Large intestine (tissue), 12 donors: ENCODE data around the gene FRRS1. TPM values are rescaled to one million over a fixed set of nuclear protein-coding genes. Genes with fewer than 3 reads are reported as not detected.
A peak's percentile ranks its signal among the peaks of the same experiment; 100 is the strongest.
"Not testable (repeated sequence)": the region's sequence is repeated elsewhere in the genome, so short reads cannot be mapped to it uniquely, and the experiment has no call there.

Experiments used
- DNase-seq, 2 donors: peaks; one replicate each; pipeline versions ENCODE4 v3.0.0 to v3.0.0-alpha.2; 2013
- H3K27ac ChIP-seq: one replicate; pipeline ENCODE4 v1.5.1; 2013; ENCODE audit warnings: low read length
- H3K27me3 ChIP-seq: 2 replicates; pipeline ENCODE4 v1.6.1; 2013; ENCODE audit warnings: low read length; ENCODE audit not compliant: control insufficient read depth, insufficient read depth
- H3K36me3 ChIP-seq: 2 replicates; pipeline ENCODE4 v1.6.1; 2013; ENCODE audit warnings: low read length; ENCODE audit not compliant: control insufficient read depth, insufficient read depth
- H3K4me1 ChIP-seq: one replicate; pipeline ENCODE4 v1.6.1; 2013; ENCODE audit warnings: low read length; ENCODE audit not compliant: control insufficient read depth, insufficient read depth
- H3K4me3 ChIP-seq: one replicate; pipeline ENCODE4 v1.5.1; 2013; ENCODE audit warnings: low read length
- H3K9me3 ChIP-seq: one replicate; pipeline ENCODE4 v1.6.1; 2013; ENCODE audit warnings: mild to moderate bottlenecking, low read depth, low read length, moderate library complexity; ENCODE audit not compliant: control insufficient read depth
- WGBS: methylation state at CpG from one replicate; pipeline ENCODE4 v1.1.5; 2013; ENCODE audit warnings: low lambda C conversion rate; ENCODE audit not compliant: insufficient coverage; 5-methylcytosine and 5-hydroxymethylcytosine counted together
- long read RNA-seq, 11 donors: transcript quantifications; one replicate each; lab custom pipeline, GENCODE V29; 2026
- polyA plus RNA-seq: library from polyadenylated mRNA; unstranded; fragments of 120-200 nt; gene quantifications from one replicate; pipeline ENCODE4 v1.2.1, GENCODE V29; 2013

FRRS1 gene, protein sequence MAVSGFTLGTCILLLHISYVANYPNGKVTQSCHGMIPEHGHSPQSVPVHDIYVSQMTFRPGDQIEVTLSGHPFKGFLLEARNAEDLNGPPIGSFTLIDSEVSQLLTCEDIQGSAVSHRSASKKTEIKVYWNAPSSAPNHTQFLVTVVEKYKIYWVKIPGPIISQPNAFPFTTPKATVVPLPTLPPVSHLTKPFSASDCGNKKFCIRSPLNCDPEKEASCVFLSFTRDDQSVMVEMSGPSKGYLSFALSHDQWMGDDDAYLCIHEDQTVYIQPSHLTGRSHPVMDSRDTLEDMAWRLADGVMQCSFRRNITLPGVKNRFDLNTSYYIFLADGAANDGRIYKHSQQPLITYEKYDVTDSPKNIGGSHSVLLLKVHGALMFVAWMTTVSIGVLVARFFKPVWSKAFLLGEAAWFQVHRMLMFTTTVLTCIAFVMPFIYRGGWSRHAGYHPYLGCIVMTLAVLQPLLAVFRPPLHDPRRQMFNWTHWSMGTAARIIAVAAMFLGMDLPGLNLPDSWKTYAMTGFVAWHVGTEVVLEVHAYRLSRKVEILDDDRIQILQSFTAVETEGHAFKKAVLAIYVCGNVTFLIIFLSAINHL
- polyA plus RNA-seq = 6.2 TPM
- long read RNA-seq, donor 1 = 0 reads
- long read RNA-seq, donor 2 = 0 reads
- long read RNA-seq, donor 3 = 0 reads
- long read RNA-seq, donor 4 = 0 reads
- long read RNA-seq, donor 5 = 0 reads
- long read RNA-seq, donor 6, partial matches to known transcripts = 0 of 1 reads
- long read RNA-seq, donor 6, other reads (novel, unspliced or antisense) = 0 of 1 reads
- long read RNA-seq, donor 7 = 0 reads
- long read RNA-seq, donor 8, partial matches to known transcripts = 0 of 1 reads
- long read RNA-seq, donor 8, other reads (novel, unspliced or antisense) = 0 of 1 reads
- long read RNA-seq, donor 9, partial matches to known transcripts = 0 of 1 reads
- long read RNA-seq, donor 9, other reads (novel, unspliced or antisense) = 0 of 1 reads
- long read RNA-seq, donor 10 = 0 reads
- long read RNA-seq, donor 11, partial matches to known transcripts = 0 of 1 reads
- long read RNA-seq, donor 11, other reads (novel, unspliced or antisense) = 0 of 1 reads

DNA sequence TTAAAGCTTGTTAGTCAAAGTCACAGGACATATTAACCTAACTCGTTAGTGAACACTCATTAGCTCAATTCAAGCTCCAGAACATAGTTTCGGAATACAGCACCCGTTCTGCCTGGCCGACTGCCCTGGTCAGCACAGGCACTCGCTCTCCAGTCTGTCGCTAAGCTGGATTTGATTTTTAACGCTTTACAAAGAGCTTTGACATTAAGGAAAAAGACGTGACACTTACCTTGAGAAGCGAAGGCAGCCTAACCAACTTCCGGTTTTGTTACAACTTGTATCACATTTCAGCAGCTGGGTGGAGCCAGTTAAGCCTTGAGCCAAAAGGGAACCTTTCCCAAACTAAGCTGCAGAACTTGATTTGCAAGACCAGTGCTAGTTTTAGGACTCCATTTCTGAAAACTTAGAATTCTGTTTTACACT lies at the start of gene FRRS1:
TSS of gene FRRS1 (minus strand) at position 258 of the 423 bp plus-strand sequence. CDS start 17,867 bp downstream, outside the sequence.
- Histone ChIP-seq H3K9me3 (no peaks in the 10 kb centered on the region), H3K36me3 (no peaks in the 10 kb centered on the region), H3K27ac (peak within 1 kb of the TSS; percentile 62), H3K4me1 (no peaks in the 10 kb centered on the region), H3K27me3 (no peaks in the 10 kb centered on the region), H3K4me3 (peak within 1 kb of the TSS; percentile 54)
- 0% methylated on average over 1 of the region's 10 CpGs for WGBS
- DNase-seq = peak; percentile 37 to 80

DNA sequence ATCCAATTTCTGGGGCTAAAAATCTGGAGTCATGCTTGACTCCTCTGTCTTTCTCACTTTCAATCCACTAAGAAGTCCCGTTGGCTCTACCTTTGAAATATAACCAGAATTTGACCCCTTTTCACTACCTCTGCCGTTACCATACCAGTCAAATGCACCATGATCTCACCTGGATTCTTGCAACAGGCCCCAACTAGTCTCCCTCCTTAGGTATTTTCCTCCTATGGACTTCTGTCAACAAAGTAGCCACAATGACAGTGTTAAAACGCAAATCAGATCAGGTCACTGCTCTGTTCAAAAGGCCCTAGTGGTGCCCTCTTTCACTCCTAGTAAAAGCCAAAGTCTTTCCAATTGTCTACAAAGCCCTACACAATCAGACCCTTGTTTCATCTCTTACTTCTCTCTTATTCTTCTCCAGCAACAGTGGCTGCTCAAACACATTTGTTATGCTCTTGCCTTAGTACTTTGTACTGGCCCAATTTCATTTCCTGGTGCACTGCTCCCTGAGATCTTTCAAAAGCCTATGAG lies 48.0 kb upstream of the FRRS1 start:
- no peaks in the 10 kb centered on the region for H3K4me1 ChIP-seq

DNA sequence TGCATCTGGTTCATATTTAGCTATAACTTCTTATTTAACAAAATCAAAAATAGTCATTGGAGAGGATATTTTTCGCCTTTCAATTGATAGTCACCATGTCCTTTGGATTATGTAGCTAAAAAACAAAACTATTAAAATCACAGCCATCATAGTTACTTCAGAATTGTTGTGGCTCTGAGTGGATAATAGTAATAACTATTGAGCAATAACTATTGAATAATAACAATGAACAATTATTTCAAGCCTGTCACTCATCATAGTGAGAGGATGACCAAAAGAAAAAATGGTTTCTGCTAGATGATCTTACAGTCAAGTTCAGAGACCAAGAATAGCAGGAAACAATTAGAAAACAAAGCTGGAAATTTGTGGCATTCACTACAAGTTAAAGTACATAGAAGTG lies 45.3 kb upstream of the FRRS1 start:
- DNase-seq = no peak
- Histone ChIP-seq H3K9me3 (no peaks in the 10 kb centered on the region), H3K27ac (no peak overlapping the region), H3K4me3 (no peak overlapping the region), H3K36me3 (no peaks in the 10 kb centered on the region), H3K4me1 (no peaks in the 10 kb centered on the region), H3K27me3 (no peaks in the 10 kb centered on the region)
- WGBS = 100% methylated on average over 1 of the region's 1 CpG

More for the DNA sequence above, 48.0 kb upstream of the FRRS1 start:
- Histone ChIP-seq H3K4me3 (no peak overlapping the region), H3K9me3 (no peaks in the 10 kb centered on the region), H3K27ac (no peak overlapping the region), H3K36me3 (no peaks in the 10 kb centered on the region), H3K27me3 (no peaks in the 10 kb centered on the region)
- no peak for DNase-seq
- 100% methylated on average over 1 of the region's 3 CpGs for WGBS

DNA sequence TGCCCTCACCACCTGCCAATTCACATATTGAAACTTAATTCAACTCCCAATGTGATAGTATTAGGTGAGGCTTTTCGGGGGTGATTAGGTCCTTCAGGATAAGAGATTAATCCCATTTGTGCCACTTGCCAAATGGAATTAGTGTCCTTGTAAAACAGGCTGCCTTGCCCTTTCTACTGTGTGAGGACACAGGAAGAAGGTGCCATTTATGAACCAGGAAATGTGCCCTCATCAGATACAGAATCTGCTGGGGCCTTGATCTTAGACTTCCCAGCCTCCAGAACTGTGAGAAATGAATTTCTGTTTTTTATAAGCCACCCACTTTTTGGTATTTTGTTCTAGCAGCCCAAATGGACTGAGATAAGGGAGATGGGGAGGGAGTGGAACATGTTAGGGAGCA lies 44.6 kb upstream of the FRRS1 start:
- no peak overlapping the region for H3K27ac ChIP-seq
- H3K4me3 ChIP-seq = no peak overlapping the region
- no peaks in the 10 kb centered on the region for H3K36me3 ChIP-seq
- WGBS = no CpG with 5 or more reads among the region's 1 CpG
- H3K9me3 ChIP-seq = no peaks in the 10 kb centered on the region
- no peak for DNase-seq
- H3K4me1 ChIP-seq = no peaks in the 10 kb centered on the region
- no peaks in the 10 kb centered on the region for H3K27me3 ChIP-seq

DNA sequence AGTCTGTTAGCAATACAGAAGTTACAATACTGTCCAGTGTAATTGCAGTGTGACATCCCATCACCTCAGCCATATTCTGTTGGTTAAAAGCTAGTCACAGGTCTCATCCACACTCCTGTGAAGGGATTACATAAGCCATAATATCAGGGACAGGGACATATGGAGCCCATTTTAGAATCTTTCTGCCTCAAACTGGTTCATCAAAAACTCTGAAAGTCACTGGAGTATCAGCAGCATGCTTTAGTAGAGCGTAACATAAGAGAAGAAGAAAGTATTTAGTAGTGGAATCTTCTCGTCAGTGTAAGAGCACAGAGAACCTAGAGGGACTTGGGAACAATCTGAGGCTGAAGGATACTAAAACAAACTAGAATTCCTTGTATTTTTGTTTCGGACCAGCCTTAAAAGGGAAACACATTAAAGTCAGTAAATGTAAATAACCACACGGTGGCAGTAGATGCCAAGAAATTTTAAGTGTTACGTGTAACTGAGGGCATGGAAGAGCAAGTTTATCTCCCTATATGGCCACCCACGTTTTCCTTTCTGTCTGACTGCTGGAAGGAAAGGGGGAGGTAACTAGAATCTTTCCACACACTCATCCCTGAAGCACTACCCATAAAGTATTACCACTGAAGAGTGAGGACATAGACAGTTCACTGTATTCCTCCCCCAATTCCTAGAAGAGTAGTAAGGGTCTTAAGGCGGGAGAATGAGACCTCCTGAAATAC lies 42.1 kb upstream of the FRRS1 start:
- Histone ChIP-seq H3K4me1 (no peaks in the 10 kb centered on the region), H3K27ac (no peak overlapping the region), H3K4me3 (no peak overlapping the region), H3K27me3 (no peaks in the 10 kb centered on the region), H3K36me3 (no peaks in the 10 kb centered on the region), H3K9me3 (no peaks in the 10 kb centered on the region)
- no CpG with 5 or more reads among the region's 7 CpGs for WGBS
- DNase-seq = peak; percentile 72 to 82

DNA sequence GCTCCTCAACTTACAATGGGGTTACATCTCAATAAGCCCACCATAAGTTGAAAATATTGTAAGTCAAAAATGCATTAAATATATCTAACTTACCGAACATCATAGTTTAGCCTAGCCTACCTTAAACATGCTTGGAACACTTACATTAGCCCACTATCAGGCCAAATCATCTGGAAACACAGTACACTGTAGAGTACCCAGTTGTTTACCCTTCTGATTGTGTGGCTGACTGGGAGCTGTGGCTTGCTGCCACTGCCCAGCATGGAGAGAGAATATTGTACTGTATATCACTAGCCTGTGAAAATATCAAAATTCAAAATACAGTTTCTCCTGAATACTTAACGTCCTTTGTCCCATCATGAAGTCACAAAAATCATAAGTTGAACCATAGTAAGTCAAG lies 40.4 kb upstream of the FRRS1 start:
- Histone ChIP-seq H3K27me3 (no peaks in the 10 kb centered on the region), H3K4me3 (no peak overlapping the region)
- 100% methylated on average over 1 of the region's 2 CpGs for WGBS

DNA sequence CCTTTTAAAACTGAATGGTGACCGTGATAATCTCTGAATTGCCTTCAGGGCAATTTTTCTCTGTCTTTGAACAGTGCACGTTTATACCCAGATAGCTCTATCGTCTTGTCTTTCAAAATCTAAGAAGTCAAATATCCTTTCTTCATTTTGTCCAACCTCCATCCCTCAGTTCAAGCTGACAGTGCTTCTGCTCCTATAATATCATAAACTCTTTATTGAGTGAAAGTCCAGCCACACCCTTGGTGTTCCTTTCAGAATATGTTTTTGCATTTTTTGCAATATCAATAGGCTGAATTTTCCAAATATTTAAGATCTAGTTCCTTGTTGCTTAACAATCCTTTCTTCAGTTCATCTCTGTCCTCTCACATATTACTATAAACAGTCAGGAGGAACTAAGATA lies 35.1 kb upstream of the FRRS1 start:
- Histone ChIP-seq H3K4me1 (no peaks in the 10 kb centered on the region), H3K9me3 (no peaks in the 10 kb centered on the region), H3K36me3 (no peaks in the 10 kb centered on the region), H3K27me3 (no peaks in the 10 kb centered on the region), H3K27ac (no peak overlapping the region), H3K4me3 (no peak overlapping the region)
- 73% methylated on average over 2 of the region's 3 CpGs for WGBS
- DNase-seq = no peak

More for the DNA sequence above, 40.4 kb upstream of the FRRS1 start:
- Histone ChIP-seq H3K27ac (no peak overlapping the region), H3K9me3 (no peaks in the 10 kb centered on the region), H3K4me1 (no peaks in the 10 kb centered on the region), H3K36me3 (no peaks in the 10 kb centered on the region)
- no peak for DNase-seq

DNA sequence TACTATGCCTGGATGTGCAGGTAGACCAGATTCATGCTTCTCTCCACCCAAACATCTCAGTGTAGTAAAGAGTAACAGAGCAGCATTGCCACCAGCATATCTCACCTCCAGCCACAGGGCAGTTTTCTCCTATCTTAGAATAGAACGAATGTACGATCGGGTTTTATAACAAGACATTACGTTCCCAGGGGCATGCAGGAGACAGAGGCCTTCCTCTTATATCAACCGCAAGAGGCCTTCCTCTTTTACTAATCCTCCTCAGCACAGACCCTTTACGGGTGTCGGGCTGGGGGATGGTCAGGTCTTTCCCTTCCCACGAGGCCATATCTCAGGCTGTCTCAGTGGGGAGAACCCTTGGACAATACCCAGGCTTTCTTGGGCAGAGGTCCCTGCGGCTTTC lies 27.4 kb upstream of the FRRS1 start:
- WGBS = 100% methylated on average over 3 of the region's 9 CpGs
- not testable (repeated sequence) for DNase-seq, H3K27ac ChIP-seq, H3K27me3 ChIP-seq, H3K9me3 ChIP-seq, H3K36me3 ChIP-seq, H3K4me3 ChIP-seq, H3K4me1 ChIP-seq

DNA sequence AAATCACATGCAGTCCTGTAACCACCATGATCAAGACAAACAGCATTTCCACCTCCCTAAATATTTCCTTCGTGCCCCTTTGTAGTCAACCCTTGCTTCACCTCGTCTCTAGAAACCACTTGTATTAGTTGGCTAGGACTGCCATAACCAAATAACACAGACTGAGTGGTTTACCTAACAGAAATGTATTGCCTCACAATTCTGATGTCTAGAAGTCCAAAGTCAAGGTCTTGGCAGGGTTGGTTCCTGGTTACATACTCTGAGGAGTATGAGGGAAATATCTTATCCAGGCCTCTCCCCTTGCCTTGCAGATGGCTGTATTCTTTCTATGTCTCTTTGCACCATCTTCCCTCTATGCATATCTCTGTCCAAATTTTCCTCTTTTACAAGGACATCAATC lies 23.3 kb upstream of the FRRS1 start:
- DNase-seq = peak; percentile 31 to 39
- no peaks in the 10 kb centered on the region for H3K4me1 ChIP-seq
- no peaks in the 10 kb centered on the region for H3K9me3 ChIP-seq
- H3K4me3 ChIP-seq = no peak overlapping the region
- H3K36me3 ChIP-seq = no peaks in the 10 kb centered on the region
- WGBS = no CpG with 5 or more reads among the region's 2 CpGs
- H3K27ac ChIP-seq = no peak overlapping the region
- H3K27me3 ChIP-seq = no peaks in the 10 kb centered on the region

DNA sequence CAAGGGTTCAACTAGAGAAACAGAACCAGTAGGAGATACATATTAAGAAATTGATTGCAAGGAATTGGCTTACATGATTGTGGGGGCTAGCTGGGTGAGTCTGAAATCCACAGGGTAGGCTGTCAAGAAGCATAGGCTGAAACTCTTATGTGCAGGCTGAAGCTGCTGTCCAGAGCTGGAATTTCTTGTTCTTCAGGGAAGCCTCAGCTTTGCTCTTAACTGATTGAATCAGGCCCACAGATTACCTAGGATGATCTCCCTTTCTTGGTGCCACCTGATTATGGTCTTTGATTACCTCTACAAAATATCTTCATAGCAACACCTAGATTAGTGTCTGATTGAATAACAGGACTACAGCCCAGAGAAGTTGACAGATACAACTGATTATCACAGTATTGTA lies 22.5 kb upstream of the FRRS1 start:
- Histone ChIP-seq H3K4me1 (no peaks in the 10 kb centered on the region), H3K27ac (no peak overlapping the region), H3K4me3 (no peak overlapping the region), H3K9me3 (no peaks in the 10 kb centered on the region), H3K36me3 (no peaks in the 10 kb centered on the region), H3K27me3 (no peaks in the 10 kb centered on the region)
- no peak for DNase-seq
